ENCODE measurements around the gene RMRP. TPM values are rescaled to one million over a fixed set of nuclear protein-coding genes. Genes with fewer than 3 reads are reported as not detected.
A peak's percentile ranks its signal among the peaks of the same experiment; 100 is the strongest.

The RMRP gene
- total RNA-seq, 1 donor from 2014 or later, result 24,340 TPM

DNA sequence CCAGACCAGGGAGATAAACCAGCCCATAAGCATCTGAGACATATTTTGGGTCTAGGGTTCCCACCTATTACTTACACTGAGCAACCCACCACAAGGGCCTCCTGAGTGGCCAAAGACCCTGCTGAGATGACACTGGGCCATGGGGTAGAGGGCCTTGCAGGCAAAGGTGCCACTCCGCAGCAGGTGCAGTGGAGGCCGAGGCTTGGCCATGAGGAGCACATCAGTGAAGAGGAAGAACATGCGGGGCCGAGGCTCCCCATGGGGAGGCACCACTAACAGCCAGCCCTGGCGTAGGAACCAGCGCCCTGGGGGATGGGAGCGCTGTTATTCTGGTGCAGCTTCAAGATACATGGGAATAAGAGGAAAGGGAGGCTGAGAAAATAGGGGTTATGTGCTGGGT is 4.6 kb upstream of the RMRP start:
- H3K9me3 ChIP-seq, result no peaks in the 10 kb centered on the region
- no peak overlapping the region for H3K27ac ChIP-seq
- no peaks in the 10 kb centered on the region for H3K27me3 ChIP-seq (ENCODE audit: low read depth)
- TF ChIP-seq, protein P1, sequence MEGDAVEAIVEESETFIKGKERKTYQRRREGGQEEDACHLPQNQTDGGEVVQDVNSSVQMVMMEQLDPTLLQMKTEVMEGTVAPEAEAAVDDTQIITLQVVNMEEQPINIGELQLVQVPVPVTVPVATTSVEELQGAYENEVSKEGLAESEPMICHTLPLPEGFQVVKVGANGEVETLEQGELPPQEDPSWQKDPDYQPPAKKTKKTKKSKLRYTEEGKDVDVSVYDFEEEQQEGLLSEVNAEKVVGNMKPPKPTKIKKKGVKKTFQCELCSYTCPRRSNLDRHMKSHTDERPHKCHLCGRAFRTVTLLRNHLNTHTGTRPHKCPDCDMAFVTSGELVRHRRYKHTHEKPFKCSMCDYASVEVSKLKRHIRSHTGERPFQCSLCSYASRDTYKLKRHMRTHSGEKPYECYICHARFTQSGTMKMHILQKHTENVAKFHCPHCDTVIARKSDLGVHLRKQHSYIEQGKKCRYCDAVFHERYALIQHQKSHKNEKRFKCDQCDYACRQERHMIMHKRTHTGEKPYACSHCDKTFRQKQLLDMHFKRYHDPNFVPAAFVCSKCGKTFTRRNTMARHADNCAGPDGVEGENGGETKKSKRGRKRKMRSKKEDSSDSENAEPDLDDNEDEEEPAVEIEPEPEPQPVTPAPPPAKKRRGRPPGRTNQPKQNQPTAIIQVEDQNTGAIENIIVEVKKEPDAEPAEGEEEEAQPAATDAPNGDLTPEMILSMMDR (IDR thresholded peaks at IDR 0.05), result no peak
- H3K4me1 ChIP-seq, result peaks cover 42% of the 10 kb centered on the region
- ATAC-seq (no peak), DNase-seq (no peak)
- no peak overlapping the region for H3K4me3 ChIP-seq
- intact Hi-C loops (cut with DNase I), result no loop called here
- H3K36me3 ChIP-seq, result peaks cover 21% of the 10 kb centered on the region

DNA sequence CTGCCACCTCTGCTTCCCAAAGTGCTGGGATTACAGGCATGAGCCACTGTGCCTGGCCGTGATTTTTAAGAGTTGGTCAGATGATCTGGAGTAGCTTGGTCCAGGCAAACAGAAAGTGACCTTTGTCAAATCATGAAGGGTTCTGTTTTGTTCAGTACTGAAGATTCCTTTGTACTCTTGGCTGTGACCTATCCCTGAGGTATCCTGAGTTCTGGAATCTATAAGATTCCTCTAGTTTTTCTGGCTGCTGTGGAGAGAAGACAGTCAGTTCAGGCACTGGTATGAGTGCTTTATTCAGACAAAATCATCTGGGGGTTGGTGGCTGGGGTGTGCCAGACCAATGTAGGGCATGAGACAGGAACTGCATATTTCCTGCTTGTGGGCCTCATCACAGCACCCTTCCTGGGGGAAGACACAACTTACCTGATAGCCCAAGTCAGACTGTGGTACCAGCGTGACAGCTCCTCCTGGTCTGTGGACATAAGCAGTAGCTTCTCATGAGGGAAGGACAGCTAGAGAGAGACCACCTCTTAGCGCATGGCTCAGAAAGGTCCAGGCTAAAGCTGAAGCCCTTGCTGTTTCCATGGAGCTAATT is 4.0 kb upstream of the RMRP start:
- Histone ChIP-seq H3K27ac (peak overlapping the region; percentile 33), H3K4me3 (no peak overlapping the region), H3K9me3 (no peaks in the 10 kb centered on the region), H3K36me3 (peaks cover 21% of the 10 kb centered on the region), H3K27me3 (ENCODE audit: low read depth) (no peaks in the 10 kb centered on the region), H3K4me1 (peaks cover 48% of the 10 kb centered on the region)
- intact Hi-C loops (cut with DNase I), result no loop called here
- TF ChIP-seq, protein P1 (IDR thresholded peaks at IDR 0.05), result no peak
- DNase-seq (no peak), ATAC-seq (no peak)

DNA sequence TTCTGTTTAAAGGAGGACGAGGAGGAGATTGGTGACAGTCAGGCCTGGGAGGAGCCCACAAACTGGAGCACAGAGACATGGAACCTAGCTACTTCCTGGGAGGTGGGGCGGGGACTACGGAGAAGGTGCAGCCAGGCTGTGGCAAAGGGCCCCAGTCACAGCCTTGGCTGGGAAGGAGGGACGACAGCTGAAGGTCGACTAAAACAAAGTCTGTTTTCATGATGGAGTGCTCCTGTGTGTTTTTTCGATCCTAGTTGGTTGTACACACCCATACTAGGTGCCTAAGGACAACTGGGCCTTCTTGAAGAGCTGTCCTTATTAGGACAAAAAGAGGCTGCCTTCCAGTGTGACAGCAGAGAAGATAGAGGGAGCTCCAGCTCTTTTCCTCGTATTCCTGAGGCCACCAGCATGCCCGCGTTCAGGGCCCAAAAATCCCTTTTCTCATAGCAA is 3.2 kb upstream of the RMRP start:
- H3K4me1 ChIP-seq, result peaks cover 46% of the 10 kb centered on the region
- intact Hi-C loops (cut with DNase I), result no loop called here
- TF ChIP-seq, protein P1 (IDR thresholded peaks at IDR 0.05), result peak; percentile 31

DNA sequence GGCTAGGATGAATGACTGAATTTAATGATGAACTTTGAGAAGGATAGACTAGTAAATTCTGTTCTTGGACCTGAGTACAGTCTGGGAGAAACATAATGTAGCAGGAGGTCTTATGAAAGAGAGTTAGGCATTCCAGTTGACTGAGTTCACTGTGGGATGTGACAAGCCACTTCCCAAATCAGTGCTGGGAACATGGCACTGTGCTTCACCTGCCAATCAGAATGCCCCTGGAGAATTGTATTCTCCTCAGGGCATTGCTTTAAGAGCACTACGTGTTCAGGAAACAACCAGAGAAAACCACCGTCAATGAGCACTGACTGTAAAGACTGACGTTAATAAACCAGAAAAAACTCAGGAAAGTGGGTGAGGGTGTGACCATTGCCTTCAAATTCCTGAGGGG is 1.5 kb upstream of the RMRP start:
- Histone ChIP-seq H3K36me3 (peaks cover 21% of the 10 kb centered on the region), H3K4me1 (peaks cover 34% of the 10 kb centered on the region), H3K9me3 (no peaks in the 10 kb centered on the region), H3K27me3 (ENCODE audit: low read depth) (no peaks in the 10 kb centered on the region), H3K27ac (peak overlapping the region; percentile 97), H3K4me3 (peak overlapping the region; percentile 85)
- DNase-seq, result no peak
- ATAC-seq, result no peak
- TF ChIP-seq, protein P1 (IDR thresholded peaks at IDR 0.05), result no peak
- intact Hi-C loops (cut with DNase I), result no loop called here

More for the DNA sequence above, 3.2 kb upstream of the RMRP start:
- ATAC-seq (no peak), DNase-seq (no peak)
- Histone ChIP-seq H3K36me3 (peaks cover 21% of the 10 kb centered on the region), H3K9me3 (no peaks in the 10 kb centered on the region), H3K27me3 (ENCODE audit: low read depth) (no peaks in the 10 kb centered on the region), H3K4me3 (no peak overlapping the region), H3K27ac (peak overlapping the region; percentile 42)

DNA sequence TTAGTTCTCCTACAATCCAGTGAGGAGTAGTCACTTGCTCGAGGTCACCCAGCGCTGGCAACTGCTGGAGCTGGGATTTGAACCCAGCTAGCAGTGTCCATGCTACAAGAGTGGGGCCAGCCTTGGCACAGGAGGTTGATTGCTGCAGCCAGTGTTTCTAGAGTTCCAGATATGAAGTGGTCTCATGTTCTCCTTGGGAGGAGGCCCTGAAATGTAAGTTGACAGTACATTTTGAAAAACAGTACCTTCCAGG is 1.1 kb upstream of the RMRP start:
- intact Hi-C loops (cut with DNase I), result no loop called here
- ATAC-seq (peak in 1 of 2 donors; percentile 2), DNase-seq (no peak)
- peak overlapping the region; percentile 97 for H3K27ac ChIP-seq
- peak overlapping the region; percentile 85 for H3K4me3 ChIP-seq
- H3K36me3 ChIP-seq, result peaks cover 21% of the 10 kb centered on the region
- no peaks in the 10 kb centered on the region for H3K9me3 ChIP-seq
- no peaks in the 10 kb centered on the region for H3K27me3 ChIP-seq (ENCODE audit: low read depth)
- TF ChIP-seq, protein P1 (IDR thresholded peaks at IDR 0.05), result no peak
- peaks cover 34% of the 10 kb centered on the region for H3K4me1 ChIP-seq

All from lower lobe of right lung (tissue), 2 donors.